ENCODE data around the gene MROH9.

MROH9 gene

GRCh38 chr1:171083222-171083621 is 147.9 kb downstream of the MROH9 start:
- TF ChIP-seq, protein P1, sequence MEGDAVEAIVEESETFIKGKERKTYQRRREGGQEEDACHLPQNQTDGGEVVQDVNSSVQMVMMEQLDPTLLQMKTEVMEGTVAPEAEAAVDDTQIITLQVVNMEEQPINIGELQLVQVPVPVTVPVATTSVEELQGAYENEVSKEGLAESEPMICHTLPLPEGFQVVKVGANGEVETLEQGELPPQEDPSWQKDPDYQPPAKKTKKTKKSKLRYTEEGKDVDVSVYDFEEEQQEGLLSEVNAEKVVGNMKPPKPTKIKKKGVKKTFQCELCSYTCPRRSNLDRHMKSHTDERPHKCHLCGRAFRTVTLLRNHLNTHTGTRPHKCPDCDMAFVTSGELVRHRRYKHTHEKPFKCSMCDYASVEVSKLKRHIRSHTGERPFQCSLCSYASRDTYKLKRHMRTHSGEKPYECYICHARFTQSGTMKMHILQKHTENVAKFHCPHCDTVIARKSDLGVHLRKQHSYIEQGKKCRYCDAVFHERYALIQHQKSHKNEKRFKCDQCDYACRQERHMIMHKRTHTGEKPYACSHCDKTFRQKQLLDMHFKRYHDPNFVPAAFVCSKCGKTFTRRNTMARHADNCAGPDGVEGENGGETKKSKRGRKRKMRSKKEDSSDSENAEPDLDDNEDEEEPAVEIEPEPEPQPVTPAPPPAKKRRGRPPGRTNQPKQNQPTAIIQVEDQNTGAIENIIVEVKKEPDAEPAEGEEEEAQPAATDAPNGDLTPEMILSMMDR (IDR thresholded peaks at IDR 0.05; ENCODE audit: control insufficient read depth, insufficient read depth, low read depth, low read length, missing control alignments): no peak
- H3K4me3 ChIP-seq (ENCODE audit: control insufficient read depth, low read depth, low read length): no peak overlapping the region
- no peak for DNase-seq (ENCODE audit: low read depth)

DNA sequence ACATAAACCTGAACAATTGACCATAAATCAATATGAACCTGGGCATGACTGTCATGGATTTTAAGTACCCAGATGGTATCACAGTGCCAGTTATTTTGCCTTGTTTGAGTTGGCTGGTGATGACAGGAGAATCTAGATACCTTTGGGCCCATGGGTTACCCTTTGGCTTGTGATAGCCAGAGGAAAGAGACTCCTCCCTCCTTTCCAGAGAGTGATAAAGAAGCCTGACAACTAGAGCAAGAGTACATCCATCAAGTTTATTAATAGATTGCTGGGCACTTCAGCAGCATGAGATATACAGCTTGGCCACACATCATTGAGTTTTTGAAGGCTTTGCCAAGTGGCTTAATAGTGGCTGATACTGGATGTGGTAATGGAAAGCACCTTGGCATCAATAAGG is 148.8 kb downstream of the MROH9 start:
- TF ChIP-seq, protein P1 (IDR thresholded peaks at IDR 0.05; ENCODE audit: control insufficient read depth, insufficient read depth, low read depth, low read length, missing control alignments): no peak
- DNase-seq (ENCODE audit: low read depth): no peak
- H3K4me3 ChIP-seq (ENCODE audit: control insufficient read depth, low read depth, low read length): no peak overlapping the region

- H3K4me3 ChIP-seq (ENCODE audit: control insufficient read depth, low read depth, low read length): no peak overlapping the region
- TF ChIP-seq, protein P1 (IDR thresholded peaks at IDR 0.05; ENCODE audit: control insufficient read depth, insufficient read depth, low read depth, low read length, missing control alignments): no peak
- DNase-seq (ENCODE audit: low read depth): no peak
These were observed 149.5 kb downstream of the MROH9 start for GRCh38 chr1:171084870-171085269.

DNA sequence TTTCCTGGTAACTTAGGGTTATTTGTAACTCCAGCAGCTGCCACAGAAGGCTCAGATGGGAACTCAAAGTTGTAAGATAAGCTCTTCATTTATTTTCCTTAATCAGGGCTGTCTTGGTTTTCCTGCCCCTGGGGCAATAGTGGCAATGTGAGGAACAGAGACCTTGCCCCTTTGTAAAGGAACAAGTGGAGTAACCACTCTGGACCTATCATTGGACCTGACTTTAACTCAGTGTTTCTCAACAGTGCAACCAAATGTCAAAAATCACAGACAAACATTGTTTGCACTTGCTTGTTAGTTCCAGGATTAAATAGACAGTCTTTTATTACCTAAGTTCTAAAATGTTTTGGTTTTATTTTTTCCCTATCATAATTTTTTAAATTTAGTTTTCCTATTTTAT is 152.6 kb downstream of the MROH9 start:
- TF ChIP-seq, protein P1 (IDR thresholded peaks at IDR 0.05; ENCODE audit: control insufficient read depth, insufficient read depth, low read depth, low read length, missing control alignments): no peak
- no peak for DNase-seq (ENCODE audit: low read depth)
- no peak overlapping the region for H3K4me3 ChIP-seq (ENCODE audit: control insufficient read depth, low read depth, low read length)

DNA sequence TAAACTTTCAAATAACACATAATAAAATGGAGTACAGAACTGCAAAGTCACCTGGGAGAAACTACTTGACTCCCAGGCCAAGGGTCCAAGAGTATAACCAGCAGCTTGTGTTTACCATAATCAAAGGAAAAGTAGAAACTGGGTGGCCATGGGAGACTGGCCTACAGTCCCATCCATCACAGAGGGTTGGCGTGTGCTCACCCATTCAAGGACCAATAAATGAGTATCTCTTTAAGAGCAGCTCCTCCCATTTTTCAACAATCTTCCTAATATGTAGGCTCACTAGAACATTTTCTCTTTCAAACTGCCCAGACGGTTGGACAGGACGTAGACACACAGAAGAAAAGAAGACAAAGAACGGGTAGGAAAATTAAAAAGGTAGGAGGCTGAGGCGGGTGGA is 155.3 kb downstream of the MROH9 start, which contains the start of gene FMO3:
TSS of gene FMO3 (plus strand) at position 302 of the 400 bp plus-strand sequence. CDS start 1,754 bp downstream, outside the sequence.
- no peak within 1 kb of the TSS for H3K4me3 ChIP-seq (ENCODE audit: control insufficient read depth, low read depth, low read length)
- TF ChIP-seq, protein P1 (IDR thresholded peaks at IDR 0.05; ENCODE audit: control insufficient read depth, insufficient read depth, low read depth, low read length, missing control alignments): no peak
- DNase-seq (ENCODE audit: low read depth): no peak

GRCh38 chr1:171103862-171104261 is 168.5 kb downstream of the MROH9 start:
- DNase-seq (ENCODE audit: low read depth): no peak
- TF ChIP-seq, protein P1 (IDR thresholded peaks at IDR 0.05; ENCODE audit: control insufficient read depth, insufficient read depth, low read depth, low read length, missing control alignments): no peak
- no peak overlapping the region for H3K4me3 ChIP-seq (ENCODE audit: control insufficient read depth, low read depth, low read length)
